NCI-H774 (cell line): ENCODE results near the gene TFIP11.
"Not testable (repeated sequence)": the region's sequence is repeated elsewhere in the genome, so short reads cannot be mapped to it uniquely, and the experiment has no call there.

Source experiments
- DNase-seq: peaks from one replicate; lab custom pipeline; 2025; lab: John Stamatoyannopoulos, UW

The TFIP11 gene

DNA sequence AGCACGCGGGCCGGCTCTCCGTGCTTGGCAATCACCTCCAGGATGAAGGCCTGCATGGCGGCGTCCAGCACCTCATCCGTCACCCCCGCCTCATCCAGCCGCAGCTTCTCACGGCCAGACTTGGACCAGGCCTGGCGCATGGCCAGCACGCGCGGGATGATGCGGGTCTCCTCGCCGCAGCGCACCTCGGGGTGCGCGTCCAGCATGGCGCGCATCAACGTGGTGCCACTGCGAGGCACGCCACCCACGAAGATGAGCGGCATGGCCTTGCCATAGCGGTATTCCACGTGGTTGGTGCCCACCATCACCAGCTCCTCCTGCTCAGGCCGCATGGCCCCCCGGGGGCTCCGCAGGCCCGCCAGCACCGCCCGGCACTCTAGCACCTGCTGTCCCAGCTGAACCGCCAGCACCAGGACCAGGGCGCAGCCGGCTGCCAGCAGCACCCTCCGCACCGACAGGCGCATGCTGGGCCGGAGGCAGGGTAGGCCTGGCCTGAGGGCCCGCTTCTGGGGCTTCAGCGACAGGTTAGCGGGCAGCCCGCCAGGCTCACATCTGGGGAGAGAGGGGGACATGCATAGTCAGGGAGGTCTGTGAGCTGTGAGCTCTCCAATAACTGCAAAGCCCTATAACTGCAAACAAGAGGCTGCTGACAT lies 29.0 kb upstream of the TFIP11 start:
- no peak for DNase-seq

DNA sequence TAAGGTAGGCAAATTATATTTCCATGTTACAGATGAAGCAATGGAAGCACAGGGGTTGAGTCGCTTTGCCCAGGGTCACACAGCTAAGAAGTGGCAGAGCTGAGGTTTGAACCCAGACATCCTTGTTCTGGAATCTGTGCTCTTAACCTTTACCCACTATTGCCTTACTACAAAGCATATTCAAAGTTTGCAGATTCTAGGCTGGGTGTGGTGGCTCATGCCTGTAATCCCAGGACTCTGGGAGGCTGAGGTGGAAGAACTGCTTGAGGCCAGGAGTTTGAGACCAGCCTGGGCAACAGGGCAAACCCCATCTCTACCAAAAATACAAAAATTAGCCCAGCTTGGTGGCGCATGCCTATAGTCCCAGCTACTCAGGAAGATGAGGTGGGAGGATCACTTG lies 27.8 kb upstream of the TFIP11 start:
- DNase-seq: no peak

DNA sequence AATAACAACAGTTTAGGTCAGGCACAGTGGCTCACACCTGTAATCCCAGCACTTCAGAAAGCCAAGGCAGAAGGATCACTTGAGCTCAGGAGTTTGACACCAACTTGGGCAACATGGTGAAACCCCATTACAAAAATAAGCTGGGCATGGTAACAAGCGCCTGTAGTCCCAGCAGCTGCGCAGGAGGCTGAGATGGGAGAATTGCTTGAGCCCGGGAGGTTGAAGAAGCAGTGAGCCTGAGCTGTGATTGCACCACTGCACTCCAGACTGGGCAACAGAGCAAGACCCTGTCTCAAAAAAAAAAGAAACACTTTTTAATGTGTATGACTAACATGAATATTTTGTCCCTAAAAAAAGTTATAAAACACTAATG lies 24.5 kb upstream of the TFIP11 start:
- DNase-seq: no peak

DNA sequence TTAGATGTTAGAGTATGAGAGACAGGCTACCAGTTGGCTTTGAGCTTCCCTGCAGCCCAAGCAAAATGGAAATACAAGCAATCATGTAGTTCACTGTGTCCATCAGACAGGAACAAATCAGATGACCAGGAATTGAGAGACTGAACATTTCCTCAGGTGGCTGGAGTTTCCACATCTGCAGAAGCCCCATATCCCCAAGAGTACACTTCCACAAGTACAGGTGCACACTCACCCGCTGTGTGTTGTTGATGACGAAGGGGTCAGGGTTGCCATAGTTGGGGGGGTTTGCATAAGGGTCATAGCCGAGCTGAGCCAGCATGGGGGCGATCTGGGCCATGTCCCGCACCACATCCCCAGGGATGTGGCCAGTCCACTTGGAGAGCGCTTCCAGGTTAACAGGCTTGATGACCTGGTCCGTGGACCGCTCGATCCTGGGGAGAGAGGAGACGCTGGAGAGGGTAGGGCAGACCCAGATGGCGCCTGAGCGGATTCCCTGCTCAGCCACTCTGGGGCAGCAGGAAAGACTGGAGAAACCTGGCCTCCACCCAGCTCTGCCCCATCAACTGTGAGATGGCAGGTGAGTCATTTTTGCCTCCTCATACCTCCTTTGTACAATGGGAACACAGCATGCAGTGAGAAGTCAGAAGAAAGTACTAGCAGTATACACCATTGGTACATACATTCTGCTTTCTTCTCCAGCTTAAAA lies 23.9 kb upstream of the TFIP11 start:
- no peak for DNase-seq

DNA sequence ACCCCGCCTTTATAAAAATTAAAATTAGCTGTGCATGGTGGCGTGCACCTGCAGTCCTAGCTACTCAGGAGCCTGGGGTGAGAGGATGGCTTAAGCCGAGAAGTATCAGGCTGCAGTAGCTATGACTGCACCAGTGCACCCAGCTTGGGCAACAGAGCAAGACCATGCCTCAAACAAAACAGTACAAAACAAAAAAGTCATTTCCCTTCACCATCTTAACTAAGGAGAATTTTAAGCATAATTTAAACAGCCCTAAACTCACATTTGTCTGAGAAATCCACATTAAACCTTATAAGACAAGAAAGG lies 23.3 kb upstream of the TFIP11 start:
- no peak for DNase-seq

DNA sequence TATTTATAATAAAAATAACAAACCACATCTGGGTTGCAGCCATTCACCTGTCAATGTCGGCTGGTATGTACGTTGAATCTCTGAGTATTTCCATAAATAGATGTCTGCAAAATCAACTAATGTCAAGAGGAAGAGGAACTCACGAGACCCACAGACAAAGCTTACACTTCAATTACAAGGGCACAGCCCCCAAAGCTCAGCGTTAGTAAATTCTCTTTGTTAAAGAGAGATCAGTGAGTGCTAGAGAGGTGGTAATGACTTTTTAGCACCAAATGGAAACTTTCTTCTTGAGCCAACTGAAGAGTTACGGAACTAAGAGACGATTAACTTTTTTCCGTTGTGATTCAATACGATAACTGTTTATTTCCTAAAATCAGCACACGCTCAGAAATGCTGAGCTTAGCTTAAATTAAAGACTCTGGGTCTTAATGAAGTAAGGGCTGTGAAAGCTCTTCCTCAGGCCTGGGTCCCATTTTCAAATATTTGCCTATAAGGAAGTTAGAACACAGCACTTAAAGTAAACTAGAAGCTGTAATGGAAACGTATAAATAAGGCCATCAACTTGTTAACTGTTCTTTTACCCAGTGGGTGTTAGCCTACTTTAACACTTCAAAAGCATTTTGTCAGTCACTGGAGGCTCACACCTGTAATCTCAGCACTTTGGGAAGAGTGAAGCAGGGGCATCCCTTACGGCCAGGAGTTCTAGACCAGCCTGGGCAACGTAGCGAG lies 22.8 kb upstream of the TFIP11 start:
- DNase-seq: no peak

DNA sequence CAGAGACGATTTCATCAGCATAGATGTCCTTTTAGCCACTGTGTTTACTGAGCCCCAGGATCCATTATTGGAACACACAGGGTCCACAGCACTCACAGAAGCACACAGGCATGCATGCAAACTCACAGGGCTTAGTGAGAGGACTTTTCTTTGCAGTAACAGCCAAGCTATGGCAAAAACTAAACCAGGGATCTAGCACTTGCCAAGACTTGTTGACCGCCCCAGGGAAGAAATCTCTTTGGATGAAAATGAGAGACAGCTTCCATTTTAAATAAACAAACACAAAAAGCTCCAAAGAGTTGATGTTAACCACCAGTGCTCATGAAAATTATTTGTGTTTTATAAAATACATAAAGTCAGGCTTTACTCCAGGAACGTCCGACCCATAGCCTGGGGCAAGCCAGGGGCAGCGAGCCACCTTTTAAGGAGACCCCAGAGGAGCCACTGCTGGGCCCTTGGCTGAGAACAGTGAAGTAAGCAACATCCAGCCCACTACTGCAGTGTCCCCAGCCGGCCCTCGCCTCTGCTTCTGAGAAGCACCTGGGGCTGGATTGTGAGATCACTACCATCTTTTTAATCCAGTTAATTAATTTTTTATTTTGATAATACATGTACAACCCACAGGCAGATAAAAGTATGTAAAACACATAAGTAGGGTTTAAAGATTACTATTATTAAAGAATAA lies 22.0 kb upstream of the TFIP11 start:
- no peak for DNase-seq

DNA sequence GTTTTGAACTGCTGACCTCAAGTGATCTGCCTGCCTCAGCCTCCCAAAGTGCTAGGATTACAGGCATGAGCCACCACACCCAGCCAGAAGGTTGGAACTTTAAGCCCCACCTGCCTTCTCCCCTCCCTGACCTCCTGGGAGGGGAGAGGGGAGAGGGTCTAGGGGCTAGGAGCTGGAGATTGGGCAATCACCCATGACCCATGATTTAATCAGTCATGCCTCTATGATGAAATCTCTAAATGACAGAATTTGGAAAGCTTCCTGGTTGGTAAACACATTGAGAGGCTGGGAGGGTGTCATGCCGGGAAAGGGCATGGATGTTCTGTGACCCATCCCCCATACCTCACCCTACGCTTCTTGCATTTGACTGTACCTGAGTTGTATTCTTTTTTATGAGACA lies 17.1 kb upstream of the TFIP11 start:
- DNase-seq: no peak

DNA sequence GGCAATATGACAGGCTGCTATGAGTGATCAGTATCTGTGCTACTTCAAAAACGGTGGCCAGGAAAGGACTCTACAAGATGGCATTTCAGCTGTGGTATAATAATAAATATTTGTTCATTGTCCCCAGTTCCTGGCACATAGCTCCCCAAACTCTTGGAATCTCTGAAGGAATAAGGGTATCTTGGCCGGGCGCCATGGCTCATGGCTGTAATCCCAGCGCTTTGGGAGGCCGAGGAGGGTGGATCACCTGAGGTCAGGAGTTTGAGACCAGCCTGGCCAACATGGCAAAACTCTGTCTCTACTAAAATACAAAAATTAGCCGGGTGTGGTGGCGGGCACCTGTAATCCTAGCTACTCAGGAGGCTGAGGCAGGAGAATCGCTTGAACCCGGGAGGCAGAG lies 16.2 kb upstream of the TFIP11 start:
- not testable (repeated sequence) for DNase-seq

DNA sequence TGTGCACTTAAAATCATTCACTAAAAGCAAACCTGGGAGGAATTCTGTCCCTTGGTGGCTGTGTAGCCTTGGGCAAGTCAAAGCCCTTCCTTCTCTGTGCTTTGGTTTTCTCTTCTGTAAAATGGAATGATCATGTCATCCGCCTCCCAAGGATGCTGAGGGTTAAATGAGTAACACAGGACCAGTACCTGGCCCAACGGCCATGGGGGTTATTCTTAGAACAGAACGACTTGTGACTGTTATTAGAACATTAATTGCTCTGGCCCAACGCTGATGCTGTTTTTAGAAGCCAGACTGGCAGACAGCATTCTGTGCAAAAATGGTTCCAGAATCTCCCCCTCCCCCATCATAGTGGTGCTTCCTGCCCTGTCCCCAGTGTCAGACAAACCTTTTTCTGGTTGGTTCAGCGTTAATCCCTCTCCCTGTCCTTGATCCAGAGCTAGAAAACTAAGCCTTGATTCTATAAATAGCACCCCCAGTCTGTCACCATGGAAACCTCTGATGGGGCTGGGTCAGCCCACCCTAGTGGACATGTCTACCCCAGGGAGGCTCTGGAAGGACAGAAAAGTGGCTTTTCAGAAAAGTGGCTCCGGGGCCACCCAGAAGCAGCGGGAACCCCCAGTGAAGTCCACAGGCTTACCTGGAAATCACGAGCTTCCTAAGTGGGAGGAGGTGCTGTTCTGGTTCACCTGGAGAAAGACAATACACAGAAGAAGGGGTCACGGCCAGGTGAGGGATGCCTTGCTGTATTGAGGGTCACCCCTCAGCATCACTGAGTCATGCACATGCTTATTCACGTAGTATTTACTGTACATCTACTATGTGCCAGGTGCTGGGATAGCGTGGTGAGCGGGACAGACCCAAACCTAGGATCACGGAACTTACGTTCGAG lies 15.5 kb upstream of the TFIP11 start:
- DNase-seq: no peak

DNA sequence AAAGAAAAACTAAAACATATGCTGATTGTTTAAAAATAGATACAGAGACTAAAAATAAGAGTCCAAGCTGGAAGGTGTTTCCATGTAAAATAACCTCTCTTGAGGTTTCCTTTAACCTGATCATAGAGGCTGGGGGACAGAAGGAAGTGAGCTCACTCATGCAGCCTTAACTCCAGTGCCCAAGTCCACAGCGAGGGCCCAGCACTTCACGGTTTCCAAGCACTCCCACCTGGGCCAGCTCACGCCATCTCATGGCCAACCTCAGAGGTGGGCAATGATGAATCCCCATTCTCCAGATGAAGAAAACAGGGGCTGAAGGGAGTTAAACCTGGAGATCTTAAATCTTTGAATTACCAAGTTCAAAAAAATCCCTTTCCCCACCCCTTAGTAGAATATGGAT lies 14.9 kb upstream of the TFIP11 start:
- DNase-seq: no peak

DNA sequence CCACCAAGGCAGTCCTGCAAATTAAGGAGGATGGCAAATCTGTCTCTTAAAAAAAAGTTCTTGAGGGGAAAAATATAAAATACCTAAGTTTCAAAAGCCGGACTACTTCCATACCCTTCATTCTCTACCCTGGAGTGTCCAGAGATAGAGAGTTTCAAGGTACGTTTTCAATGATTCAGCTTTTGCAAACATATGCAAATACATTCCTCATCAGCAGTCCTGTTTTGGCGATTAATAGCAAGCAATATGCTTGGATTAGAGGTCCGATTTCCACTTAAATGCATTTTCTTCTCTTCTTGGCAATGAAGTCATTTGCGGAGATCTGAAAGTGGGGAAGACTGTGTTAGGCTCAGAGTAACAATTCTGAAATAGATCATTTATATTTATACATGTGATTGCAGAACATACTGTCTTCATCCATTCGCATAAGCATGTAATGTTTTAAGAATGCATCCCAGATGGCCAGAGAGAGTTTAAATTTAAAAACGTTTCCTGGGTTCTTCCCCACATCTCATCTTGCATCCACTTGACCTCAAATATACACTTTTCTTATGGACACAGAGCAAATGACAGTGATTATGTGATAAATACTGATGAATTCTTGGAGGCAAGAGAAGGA lies 13.8 kb upstream of the TFIP11 start:
- DNase-seq: no peak

DNA sequence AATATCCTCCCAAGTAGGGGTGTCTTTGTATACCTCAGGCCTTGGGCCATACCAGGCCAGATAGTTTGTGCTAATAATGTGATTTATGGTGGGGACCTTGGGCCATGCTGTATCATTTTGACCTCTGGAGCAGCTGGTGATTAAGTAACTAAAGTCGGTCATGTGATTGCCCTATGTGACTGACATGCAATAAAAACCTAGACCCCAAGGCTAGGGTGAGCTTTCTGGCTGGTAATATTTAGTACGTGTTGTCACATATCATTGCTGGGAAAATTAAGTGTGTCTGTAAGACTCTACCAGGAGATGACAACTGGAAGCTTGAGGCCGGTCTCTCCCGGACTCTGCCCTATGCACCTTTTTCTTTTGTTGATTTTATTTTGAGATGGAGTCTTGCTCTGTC lies 12.6 kb upstream of the TFIP11 start:
- DNase-seq: no peak

DNA sequence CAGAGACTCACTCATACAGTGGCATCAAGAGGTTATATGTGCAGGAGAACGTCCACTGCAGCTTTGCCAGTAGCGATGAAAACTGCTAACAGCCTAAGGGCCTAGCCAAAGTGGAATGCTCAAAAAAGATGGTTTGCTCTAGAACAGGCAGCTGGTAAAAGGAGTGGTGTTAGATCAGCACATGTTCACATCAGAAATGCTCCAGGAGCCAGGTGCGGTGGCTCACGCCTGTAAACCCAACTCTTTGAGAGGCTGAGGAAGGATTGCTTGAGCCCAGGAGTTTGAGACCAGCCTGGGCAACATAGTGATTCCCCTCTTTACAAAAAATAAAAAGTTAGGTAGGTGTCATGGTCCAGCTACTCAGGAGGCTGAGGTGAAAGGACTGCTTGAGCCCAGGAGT lies 10.3 kb upstream of the TFIP11 start:
- DNase-seq: no peak

DNA sequence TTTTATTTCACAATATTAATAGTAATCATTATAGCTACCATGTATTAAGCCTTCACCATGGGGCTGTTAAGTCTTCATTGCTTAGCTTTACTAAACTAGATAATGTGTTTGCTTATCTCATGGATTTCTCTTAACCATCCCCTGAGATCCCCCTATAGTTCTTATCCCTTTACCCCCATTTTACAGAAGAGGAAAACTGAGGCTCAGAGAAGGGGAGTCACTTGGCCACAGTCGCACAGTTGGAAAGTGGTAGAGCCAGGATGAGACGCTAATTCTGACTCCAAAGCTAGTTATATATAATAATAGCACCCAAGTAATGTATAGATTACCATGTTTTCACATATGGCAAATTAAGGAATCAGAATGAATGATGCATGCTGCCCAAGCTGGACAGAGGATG lies 9.7 kb upstream of the TFIP11 start:
- DNase-seq: no peak

DNA sequence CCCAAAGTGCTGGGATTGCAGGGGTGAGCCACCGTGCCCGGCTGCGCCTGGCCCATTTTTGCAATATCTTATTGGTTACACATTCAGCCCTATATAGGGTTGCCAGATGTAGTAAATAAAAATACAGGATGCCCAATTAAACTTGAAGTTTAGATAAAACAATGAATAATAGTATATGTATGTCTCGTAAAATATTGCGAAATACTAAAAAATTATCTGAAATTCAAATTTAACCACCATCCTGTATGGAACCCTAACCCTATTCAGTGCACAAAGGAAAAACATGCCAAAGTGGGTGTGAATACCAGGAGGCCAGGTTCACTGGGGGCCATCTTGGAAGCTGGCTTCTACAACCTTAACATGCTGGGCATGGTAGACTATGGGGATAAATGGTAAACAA lies 5.2 kb upstream of the TFIP11 start:
- no peak for DNase-seq

DNA sequence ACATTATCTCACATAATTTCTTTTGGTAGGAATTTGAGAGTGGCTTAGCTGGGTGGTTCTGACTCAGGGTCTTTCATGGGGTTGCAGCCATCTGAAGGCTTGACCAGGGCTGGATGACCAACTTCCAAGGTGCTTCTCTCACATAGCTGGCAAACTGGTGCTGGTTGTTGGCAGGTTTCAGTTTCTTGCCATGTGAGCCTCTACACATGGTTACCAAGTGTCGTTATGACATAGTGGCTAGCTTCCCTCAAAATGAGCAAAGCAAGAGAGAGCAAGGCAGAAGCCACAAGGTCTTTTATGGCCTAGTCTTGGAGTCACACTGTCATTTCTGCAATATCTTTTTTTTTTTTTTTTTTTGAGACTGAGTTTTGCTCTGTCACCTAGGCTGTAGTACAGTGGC lies 4.2 kb upstream of the TFIP11 start:
- no peak for DNase-seq

DNA sequence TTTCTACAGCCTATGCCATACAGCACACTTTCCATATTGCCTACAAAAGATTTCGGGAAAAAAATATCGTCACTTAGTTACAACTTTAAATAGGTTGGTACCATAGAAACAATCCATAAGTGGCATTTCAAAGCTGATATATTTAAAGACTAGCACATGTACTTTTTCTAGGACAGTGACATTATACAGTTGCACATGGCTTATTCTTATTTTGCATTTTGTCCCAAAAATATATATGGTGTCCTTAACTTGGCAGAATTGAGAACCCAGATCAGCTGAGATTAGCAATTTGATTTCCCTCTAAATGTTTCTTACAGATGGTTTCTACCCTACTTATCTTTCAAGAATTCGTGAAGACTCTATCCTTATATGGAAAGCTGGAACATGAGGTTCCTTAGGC lies 3.7 kb upstream of the TFIP11 start:
- no peak for DNase-seq

DNA sequence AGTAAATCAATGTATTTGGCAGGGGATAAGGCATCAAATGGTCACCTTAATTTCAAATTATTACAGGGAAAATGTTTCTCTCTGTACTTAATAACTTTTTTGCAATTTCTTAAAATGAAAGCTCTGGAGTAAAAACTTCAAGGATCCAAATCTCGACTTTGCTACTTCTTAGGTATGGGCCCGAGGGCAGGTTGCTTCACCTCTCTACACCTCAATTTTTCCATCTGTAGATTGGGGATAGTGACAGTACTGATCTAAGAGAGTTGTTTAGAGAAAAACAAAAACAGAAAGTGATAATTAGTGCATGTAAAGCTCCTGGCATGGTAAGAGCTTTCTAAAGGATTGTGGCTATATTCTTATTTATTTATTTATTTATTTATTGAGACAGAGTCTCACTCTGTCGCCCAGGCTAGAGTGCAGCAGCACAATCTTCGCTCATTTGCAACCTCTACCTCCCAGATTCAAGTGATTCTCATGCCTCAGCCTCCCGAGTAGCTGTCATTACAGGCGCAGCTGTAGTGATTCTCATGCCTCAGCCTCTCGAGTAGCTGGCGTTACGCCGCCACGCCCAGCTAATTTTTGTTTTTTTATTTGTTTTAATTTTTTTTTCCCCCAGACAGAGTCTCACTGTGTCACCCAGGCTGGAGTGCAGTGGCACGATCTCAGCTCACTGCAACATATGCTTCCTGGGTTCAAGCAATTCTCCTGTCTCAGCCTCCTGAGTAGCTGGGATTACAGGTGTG lies 2.3 kb upstream of the TFIP11 start:
- no peak for DNase-seq

DNA sequence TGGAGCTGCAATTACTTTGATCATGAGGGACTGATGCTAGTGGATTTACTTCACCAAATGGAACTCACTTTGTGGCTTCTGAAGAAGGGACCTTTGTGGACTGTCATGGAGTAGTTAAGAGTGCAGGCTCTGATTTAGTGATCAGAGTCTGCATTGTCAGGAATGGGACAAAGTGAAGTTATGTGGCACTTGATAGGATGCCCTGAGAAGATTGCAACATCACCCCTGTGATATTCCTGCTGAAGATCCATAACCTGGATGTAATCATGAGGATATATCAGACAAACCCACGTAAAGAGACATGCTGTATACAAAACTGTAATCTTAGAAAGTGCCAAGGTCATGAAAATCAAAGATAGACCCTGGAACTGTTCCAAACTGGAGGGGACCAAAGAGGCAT lies 1.6 kb upstream of the TFIP11 start:
- DNase-seq: no peak

DNA sequence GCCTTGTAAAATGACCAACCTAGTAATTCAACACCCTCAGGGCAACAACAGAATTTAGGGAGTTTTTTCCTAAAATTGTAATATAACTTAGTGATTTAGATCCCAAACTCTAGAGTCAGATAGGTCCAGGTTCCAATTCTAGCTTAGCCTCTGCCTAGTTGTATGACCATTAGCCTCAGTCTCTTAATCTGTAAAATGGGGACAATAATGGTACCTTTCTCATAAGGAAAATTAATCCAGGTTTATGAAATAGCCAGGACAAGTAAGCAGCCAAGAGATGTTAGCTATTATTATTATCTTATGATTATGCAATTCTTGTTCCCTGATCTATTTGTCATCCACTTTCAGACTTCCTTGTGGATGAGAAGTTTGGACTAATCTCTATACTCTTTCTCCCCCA lies 4.1 kb downstream of the TFIP11 start:
- no peak for DNase-seq
